HG03097 (cell line): ENCODE measurements around the gene SYNJ1.

ENCODE experiments used
- ATAC-seq: cut with Tn5 transposase; IDR thresholded peaks from one replicate; pipeline ENCODE4 v1.9.1; 2021; ENCODE audit not compliant: unreplicated experiment, low FRiP score

Gene SYNJ1

DNA sequence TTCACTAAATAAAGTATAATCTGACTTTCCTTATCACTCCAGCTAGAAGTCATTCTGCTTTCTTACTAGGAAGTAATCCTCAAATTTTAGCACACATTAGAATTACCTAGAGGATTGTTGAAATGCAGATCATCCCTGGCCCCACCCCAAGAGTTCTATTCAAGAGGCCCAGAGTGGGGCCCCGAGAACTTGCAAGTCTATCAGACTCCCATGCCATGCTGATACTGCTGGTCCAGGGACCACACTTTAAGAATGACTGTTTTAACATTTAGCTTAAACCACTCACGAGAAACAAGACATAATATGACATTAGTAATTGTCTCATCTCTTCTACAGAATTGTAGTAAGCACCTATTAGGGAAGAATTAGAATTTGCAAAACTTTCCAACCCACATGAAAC is 7.7 kb upstream of the SYNJ1 start:
- ATAC-seq: no peak

DNA sequence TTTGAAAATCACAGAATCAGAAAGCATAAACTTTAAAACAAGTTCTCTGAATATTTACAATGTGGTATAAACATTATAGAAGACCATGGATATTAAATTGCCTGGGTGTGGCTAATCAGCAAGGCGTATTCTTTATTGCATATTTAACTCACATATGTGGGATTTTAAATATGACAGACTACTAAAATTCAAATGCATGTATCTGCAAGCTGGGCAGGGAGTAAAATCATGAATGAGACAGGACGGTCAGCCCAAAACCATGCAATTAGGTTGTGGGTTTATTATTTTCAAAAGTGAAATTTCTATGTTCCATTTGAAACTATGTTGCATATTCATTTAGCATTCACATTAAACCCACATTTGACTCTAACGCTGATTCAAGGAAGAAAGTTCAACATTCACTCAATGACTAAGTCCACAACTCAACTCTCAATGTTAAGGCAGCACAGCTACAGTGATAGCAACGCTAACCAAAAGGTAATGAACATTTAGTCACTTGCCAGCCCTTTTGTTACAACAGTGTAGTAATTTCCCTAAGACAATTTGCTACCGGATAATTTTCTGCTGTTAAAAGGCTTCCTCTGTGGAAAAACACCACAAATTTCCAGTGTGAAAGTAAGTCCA is 6.3 kb upstream of the SYNJ1 start:
- ATAC-seq: no peak

DNA sequence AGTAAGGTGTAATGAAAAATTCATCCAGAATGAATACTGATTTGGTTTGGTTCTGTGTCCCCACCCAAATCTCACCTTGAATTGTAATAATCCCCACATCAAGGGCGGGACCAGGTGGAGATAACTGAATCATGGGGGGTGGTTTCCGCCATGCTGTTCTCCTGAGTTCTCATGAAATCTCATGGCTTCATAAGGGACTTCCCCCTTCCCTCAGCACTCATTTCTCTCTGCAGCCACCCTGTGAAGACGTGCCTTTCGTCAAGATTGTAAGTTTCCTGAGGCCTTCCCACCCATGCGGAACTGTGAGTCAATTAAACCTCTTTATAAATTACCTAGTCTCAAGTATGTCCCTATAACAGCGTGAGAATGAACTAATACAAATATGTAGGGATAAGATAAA is 5.5 kb upstream of the SYNJ1 start:
- ATAC-seq: no peak

DNA sequence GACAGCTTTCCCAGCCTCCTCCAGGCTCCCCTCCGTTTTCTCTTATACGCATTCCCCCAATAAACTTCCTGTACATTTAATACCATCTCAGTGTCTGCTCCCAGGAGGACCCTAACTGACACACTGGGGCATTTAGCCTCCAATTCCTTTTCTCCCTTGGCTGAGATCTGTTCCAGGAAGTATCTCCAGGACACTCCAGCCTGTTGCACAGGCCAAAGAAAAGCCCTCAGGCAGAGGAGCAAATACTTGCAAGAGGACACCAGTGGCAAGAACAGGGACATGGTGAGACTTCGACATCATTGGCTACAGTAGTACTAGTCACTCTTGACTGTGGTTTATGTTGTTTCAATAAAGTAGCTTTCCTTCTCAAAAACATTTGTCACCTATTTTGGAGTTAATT is 4.7 kb upstream of the SYNJ1 start:
- ATAC-seq: no peak

DNA sequence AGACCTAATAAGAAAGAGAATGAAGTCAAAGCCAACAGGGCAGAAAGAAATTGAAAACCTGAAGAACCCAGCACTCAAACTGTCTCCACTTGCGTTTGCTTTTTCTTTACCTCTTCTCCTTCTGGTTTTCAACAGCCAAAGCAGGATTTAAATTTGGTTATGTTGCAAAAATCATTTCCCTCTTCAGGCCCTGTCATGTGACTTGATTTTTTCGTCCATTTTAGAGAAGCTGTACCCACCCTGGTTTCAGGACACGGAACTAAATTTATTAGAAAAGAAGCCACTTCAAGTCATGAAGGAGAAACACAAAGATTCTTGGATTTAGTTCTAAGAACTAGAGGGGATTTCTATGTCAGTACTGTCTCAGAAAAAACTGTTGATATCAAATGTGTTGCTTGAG is 1.0 kb upstream of the SYNJ1 start:
- no peak for ATAC-seq

DNA sequence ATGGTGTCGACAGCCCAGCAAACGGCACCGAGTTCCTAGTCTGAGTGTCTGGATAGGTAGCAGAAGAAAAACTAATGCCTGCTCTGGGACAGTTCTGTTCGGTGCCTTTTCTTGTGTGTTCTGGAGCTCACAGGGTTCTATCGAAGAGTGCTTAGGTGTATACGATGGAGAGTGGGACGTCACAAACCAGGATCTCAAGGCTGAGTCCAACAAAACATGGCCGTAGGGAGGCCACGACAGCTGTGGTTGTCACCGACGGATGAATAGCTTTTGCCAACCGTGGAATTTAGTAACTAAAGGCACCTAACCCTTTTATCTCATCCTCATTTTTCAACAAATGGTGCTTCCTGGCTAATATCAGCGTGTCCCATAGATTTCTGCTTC is 635 bp upstream of the SYNJ1 start:
- no peak for ATAC-seq

DNA sequence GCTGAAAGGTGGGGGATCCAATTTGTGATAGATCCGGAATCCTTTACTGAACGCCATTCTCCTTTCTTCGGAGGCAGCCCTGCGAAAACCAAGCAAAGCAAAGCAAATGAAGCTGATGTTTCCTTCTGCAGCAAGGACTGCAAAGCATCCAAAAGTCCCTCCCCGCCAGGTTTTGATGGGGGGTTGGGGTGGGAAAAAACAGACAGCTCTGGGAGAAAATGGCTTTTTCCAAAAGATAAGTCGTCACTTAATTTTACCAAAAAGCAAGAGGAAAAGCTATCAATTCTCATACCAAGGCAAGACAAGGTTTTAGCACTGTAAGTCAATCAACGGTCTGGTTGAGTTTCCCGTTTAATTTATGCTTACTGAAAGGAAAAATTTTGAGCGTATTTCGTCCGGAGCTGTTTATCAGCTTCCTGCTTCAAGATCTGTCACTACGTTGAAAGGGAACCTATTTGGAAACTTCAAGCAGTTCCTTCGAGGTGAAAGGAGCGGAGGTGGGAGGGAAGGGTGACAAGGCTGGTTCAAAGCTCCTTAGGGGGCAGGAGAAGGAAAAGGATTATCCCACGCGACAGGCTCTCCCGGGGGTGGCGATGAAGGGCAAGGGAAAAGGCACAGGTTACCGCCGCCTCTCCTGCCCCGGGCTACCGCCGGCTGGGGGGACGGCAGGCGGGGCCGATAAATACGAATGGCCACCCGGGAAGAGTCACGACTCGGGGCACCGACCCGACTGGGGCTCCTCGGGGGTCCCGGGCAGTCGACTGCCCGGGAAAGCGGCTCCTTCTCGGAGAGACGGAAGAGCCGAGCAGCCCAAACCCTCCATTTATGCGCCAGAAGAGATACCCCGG is 750 bp downstream of the SYNJ1 start:
- ATAC-seq: peak; percentile 11

DNA sequence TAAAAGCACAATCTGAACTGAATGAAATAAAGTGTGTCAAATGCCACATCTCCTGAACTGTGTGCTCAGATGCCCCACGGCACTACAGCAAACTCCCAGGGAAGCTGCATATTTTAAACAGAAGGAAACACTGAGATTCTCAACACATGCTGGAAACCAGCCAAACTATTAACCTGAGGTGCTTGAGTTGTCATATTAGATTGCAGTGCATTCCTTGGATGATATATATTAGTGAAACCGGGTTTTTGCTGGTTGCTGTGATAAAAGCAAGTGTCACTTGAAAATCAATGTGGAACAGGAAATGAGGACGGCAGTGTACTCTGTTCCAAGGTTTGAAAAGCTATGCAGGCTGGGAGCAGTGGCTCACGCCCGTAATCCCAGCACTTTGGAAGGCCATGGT is 8.7 kb downstream of the SYNJ1 start:
- no peak for ATAC-seq

DNA sequence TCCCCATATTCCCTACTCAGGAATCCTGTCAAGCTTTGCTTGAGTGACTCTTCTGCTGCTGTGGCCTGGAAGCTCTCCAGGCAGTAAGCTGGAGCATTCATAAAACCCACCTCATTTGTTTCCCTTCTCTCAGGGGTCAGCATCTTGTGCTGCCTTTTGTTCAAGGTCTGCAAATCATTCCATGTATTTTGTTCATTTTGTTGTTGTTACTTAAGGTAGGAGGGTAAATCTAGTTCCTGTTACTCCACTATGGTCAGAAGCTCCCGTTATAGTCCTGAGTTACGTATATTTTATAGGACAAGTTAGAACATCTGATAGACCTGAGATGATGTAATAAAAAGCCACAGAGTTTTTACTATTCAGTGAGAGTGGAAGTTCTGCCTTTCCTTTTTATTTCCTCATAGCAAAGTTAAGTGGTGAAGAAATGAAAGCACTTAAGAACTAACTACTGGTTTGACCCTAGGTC is 9.9 kb downstream of the SYNJ1 start:
- ATAC-seq: no peak

DNA sequence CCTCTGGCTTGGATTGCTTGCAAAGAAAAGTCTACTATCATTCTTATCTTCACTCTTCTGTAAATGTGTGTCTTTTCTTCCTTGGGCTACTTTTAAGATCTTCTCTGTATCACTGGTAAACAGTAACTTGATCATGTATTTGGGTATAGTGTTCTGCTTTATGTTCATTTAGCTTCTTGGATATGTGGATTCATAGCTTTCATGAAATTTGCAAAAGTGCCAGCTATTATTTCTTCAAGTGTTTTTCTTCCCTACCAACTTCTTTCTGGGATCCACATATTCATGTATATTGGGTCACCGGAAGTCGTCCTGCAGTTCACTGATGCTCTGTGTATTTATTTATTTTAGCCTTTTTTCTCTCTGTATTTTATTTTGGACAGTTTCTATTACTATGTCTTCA is 11.3 kb downstream of the SYNJ1 start:
- ATAC-seq: no peak

DNA sequence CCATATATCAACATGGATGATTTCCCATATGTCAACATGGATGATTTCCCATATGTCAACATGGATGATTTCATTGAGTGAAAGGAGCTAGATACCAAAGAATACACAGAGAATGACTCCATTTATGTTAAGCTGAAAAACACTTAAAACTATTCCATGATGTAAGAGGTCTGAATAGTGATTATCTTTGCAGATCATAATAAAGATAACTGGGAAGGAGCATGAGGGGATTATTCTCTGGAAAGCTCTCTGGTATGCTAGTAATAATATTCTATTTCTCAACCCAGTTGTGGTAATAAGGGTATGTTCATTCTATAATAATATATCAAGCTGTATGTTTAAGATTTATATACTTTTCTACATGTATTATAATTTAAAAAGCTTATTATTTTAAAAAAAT is 14.1 kb downstream of the SYNJ1 start:
- ATAC-seq: no peak

DNA sequence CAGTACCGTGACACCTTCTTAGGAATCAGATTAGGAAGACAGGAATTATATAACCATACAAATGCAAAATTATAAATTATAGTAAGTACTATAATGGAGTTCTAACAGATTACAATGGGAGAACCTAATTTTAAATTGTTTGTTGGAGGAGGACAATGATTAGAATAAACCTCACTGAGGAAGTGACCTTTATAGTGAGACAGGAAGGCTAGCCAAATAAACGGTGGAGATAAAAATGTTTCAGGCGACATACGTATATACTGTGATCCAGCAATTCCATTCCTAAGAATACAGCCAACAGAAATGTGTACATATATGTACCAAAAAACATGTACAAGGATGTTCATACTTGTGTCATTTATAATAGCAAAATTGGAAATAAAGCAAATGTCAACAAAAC is 15.2 kb downstream of the SYNJ1 start:
- ATAC-seq: no peak

DNA sequence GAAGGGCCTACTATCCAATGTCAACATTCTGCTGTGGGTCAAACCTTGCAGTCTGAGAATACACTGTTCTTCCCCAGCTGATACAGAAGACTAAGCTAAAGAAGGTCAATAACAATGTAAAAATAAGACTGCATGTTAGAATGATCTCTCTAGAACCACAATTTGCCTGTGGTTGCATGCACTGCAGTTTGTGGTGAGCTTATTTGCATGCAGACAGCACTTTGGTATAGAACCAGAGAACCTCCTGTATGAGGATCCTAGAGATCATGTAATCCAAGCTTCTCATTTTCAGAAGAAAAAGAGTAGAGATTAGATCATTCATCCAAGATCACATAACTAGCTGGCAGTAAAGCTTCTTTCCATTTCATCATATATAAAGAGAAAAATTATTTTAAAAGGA is 15.8 kb downstream of the SYNJ1 start:
- ATAC-seq: peak; percentile 92

DNA sequence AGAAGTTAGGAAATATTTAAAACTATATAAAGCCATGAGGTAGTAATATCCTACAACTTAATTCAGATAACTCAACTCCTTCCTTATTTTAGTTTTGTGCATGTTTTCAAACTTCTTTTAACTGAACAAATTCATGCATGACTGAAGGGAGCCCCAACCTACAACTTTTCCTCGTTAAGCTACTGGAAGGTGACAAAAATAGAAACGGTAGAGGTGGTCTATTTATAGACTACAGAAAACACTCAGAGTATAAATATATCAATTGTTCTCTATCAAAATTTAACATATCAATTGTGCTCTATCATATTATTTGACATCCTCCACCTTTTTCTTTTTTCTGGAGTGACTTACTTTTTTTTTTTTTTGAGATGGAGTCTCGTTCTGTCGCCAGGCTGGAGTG is 16.8 kb downstream of the SYNJ1 start:
- ATAC-seq: no peak

DNA sequence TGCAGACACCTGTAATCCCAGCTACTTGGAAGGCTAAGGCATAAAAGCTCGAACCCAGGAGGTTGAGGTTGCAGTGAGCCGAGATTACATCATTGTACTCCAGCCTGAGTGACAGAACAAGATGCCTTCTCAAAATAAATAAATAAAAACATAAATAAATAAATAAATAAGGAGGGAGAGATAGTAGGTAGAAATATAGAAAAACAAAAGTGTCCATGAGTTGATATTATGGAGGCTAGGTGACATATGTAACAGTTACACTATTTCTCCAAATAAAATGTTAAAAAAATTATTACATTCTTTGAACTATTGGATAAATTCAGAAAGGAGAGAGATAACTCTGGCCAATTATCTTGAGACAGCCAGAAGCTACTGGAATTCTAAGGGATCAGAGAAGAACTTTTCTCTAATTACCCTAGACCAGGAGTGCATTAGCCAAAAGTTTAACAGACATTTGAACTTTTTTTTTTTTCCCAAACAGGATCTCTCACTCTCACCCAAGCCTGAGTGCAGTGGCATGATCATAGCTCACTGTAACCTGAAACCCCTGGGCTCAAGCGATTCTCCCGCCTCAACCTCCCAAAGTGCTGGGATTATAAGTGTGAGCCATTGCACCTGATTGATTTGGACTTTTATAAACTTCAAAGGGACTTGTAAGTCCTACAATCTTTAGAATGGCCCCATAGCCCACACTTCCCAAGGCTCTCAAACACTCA is 17.6 kb downstream of the SYNJ1 start:
- ATAC-seq: no peak

DNA sequence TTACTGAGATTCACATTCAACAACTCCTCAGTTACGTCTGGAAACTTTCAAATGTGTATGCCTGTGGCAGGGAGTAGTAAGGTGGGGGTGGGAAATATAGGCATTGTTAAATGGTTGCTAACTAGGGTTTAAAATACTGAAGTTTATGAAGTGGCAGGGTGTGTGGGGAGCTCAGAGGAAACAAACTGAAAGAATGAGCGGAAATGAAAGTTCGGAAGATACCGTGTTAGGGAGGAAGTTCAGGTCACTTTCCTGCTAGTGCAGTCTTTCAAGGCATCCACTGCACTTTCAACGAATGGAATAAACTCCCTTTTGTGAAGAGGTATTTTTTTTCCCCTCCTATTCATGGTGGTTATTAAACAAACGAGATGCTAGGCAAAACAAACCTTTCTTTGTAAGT is 19.7 kb downstream of the SYNJ1 start:
- no peak for ATAC-seq

DNA sequence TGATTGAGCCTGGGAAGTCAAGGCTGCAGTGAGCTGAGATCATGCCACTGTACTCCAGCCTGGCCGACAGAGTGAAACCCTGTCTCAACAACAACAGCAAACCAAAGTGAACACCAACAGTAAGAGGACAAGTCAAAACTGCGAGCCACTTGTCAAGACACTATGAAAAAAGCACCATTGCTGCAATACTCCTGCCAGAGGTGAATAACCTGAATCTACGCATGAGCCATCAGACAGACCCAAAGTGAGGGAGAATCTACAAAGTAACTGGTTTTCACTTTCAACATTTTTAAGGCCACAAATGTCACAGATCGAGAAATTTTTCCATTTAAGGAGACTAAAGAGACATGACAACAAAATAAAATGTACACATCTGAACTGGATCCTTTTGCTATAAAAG is 21.9 kb downstream of the SYNJ1 start:
- no peak for ATAC-seq

DNA sequence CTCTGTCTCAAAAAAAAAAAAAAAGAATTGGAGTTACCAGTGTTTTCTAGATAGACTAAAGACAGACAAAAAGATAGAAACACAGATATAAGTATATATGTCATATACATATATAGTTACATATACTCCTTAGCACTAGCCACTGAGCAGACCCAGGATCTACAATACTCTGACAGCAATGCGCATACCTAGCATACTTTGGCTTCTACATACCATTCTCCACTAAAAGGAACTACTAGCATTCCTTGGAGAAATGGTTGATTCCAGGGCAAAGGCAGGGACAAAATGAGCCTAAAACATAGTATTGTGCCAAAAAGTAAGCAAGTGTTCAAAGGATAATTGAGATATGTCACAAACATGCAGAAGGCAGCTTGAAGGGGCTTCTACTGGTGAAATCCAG is 22.7 kb downstream of the SYNJ1 start:
- ATAC-seq: no peak

DNA sequence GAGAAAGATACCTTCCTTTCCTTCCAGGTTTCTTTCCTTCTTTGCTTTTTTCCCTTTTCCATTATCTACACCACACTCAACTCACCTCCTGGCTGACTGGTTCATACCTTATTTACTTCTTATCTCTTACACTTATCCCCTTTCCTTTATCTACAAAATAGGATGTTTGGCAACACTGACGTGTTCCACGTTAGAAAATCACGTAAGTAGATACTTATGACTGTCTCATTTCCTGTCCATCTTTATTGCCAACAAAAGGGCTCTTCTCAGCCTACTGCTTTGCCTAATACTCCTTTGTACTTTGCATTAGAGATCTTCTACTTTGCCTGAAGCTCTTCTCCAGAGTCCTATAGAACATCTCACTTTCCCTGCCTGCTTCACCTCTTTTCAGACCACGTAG is 25.1 kb downstream of the SYNJ1 start:
- no peak for ATAC-seq

DNA sequence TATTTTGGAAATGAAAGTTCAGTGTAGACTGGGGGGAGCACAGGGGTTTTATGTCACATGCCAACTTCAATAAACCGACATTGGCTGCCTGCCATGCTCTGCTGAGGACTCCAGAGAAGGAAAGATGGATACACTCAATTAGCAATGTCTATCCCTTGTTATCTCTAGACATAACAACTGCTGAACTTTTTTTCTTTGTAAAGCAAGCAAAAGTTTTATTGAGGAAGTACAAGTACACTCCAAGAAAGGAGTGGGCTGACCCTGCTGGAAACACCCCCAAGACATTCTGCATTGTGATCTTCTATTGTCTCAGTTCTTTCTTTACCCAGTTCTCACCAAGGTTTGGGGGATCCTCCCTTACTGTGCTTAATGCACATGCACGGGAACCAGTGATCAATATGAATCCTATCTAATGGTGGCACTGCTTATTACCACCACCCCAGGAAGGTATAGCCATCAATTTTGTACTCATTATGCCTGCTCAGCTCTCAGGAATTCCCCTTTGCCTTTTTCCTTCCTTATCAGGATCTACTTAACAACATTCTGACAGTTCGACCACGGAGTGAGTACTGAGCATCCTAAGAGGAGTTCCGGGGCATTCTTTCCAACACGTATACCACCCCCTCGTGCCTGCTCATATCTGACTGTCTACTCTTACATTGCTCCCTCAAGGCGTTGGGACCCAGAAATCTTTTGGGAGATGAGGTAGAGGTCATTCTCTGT is 28.7 kb downstream of the SYNJ1 start:
- no peak for ATAC-seq

DNA sequence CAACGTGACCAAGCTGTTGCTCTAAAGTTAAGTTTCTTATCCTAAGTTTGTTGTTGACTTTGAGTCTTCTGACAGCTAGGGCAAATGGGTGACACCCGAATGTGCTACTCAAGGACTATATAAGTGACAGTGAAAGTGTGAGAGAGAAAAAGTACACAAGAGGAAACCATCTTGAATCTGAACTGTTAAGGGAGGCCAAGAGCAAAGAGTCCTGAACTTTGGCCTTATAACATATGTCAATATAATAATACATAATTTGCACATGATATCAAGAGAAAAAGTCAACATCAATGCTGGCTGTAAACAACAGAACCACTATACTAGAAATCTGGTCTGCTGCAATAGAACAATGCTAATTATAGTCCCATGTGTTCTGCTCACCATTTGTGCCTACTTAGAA is 29.5 kb downstream of the SYNJ1 start:
- ATAC-seq: no peak
